Erythroblast (primary cell): ENCODE data around the gene SRRM2.

Experiments used
- GATA1 ChIP-seq: IDR thresholded peaks from 2 replicates; pipeline ENCODE4 v1.6.1; 2011; ENCODE audit warnings: low read depth, mild to moderate bottlenecking, control low read depth, low read length, moderate library complexity
- POLR2A ChIP-seq: IDR thresholded peaks from 2 replicates; pipeline ENCODE4 v1.6.1; 2011; ENCODE audit warnings: mild to moderate bottlenecking, low read length

DNA sequence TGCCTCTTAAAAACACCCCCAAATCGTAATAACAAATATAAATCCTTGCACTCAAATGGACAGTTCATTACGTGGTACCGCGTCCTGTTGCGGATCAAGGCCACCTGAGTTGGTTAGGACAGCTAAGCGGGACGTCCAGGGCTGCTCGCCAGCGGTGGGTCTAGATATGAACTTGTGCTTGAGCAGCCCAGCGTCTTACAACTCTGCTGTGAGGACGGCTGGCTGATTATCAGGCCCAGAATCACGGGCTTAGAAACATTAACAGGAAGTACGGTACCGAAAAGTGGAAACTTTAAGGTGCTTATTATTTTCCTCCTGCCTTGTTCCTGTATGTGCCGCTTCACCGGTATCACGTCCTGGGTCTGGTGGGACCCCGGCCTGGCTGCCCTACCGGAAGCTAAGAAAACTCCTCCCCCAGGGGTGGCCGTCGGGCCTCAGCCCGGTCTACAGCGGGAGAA lies 832 bp upstream of the SRRM2 start:
- TF ChIP-seq GATA1 (no peak), POLR2A (no peak)
